Adipocyte (in vitro differentiated cells): Measurements from ENCODE around the gene NKX3-2.

Experiments used
- DNase-seq: peaks from one replicate; pipeline ENCODE4 v3.0.0-alpha.2; 2015; ENCODE audit warnings: low read depth
- H3K27me3 ChIP-seq: replicated peaks from 2 replicates; pipeline ENCODE4 v1.7.0; 2013; ENCODE audit warnings: mild to moderate bottlenecking, low read length, moderate library complexity; ENCODE audit not compliant: control insufficient read depth, insufficient read depth
- H3K36me3 ChIP-seq: 2 replicates; pipeline ENCODE4 v1.7.0; 2013; ENCODE audit warnings: low read length, mild to moderate bottlenecking, moderate library complexity; ENCODE audit not compliant: control insufficient read depth, insufficient read depth, severe bottlenecking
- H3K4me1 ChIP-seq: 2 replicates; pipeline ENCODE4 v1.7.0; 2013; ENCODE audit warnings: mild to moderate bottlenecking, low read length, moderate library complexity; ENCODE audit not compliant: control insufficient read depth, insufficient read depth
- H3K4me3 ChIP-seq: 2 replicates; pipeline ENCODE4 v1.7.0; 2013; ENCODE audit warnings: mild to moderate bottlenecking, low read length, moderate library complexity
- H3K9ac ChIP-seq: 2 replicates; pipeline ENCODE4 v1.7.0; 2013; ENCODE audit warnings: mild to moderate bottlenecking, low read length, moderate library complexity
- H3K9me3 ChIP-seq: 2 replicates; pipeline ENCODE4 v1.7.0; 2013; ENCODE audit warnings: mild to moderate bottlenecking, low read length, moderate library complexity; ENCODE audit not compliant: control insufficient read depth

Gene NKX3-2

DNA sequence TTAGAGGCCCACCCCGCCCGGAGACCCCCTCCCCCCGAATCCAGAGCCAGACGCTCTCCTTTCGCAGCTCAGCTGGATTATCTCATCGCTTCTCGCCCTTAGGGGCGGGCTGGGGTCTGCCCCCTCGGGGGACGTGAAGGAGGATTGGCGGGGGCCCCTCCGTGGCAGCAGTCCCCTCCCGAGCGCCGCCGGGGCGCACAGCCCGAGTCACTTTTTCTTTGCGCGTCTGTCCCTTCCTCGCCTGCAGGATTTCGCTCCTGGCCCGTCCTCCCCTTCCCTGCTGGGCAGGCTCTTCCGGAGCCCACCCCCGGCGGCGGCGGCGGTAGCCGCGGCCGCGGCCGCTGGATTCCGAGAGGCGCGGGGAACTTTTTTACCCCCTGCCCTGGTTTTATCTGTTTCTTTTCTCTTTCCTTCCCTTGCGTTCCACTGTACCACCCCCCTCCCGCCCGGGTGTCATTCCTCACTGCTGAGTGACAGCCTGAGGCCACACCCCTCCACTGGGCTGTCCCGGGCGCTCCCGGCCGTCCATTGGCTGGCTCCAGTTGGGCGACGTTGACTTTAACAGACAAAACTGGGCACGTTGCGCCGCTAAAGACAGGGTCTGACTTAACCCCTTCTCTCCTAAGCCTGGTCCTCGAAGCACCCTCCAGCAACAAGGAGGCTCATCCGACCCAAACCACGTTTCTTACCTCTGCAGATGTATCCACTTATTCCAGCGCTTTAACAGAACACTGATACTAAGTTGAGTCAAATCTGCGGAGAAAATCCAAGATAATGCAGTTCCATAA, 492 bp upstream of the NKX3-2 start:
- peaks cover 14% of the 10 kb centered on the region for H3K4me1 ChIP-seq
- H3K9me3 ChIP-seq, result peaks cover 2% of the 10 kb centered on the region
- H3K27me3 ChIP-seq, result peaks cover 71% of the 10 kb centered on the region
- no peaks in the 10 kb centered on the region for H3K36me3 ChIP-seq
- peak; percentile 79 for DNase-seq
- peak overlapping the region; percentile 77 for H3K9ac ChIP-seq
- H3K4me3 ChIP-seq, result peak overlapping the region; percentile 86

DNA sequence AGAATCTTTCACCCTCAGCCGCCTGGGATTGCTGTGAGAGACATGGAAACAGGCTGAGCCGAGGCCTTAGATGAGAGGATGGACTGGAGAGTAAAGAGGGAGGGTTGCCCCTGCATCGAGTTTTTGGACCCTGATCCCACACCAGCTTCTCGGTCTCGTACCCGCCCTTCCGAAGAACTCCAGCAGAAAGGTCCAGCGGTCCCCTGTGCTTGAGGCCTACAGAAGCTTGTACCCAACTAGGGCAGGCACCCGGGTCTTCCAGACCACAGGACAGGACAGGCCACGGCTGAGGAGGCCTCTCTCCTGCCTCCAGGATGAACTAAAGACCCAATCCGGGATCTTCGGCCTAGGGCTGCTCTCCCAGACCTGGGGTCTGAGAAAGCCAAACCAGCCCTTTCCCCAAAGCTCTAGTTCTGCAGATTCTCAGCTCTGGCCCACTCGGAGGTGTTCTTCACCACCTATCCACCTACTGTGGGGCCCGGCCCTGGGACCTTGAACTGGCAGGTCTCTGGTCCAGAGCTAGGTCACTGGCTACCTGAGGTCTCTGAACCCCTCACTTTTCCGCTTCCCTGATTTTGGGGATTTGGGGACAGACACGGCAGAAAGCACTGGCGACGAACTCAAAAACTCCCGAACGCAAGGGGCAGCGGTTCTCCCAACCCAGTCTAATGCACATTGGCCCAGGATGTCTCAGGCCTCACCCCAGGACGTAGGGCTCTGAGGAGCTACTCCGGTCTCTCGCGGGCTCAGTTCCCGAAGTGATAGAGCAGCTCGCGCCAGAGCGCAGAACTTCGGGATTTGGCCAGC, 1.1 kb downstream of the NKX3-2 start:
- Histone ChIP-seq H3K9me3 (peaks cover 9% of the 10 kb centered on the region), H3K4me1 (peaks cover 13% of the 10 kb centered on the region), H3K36me3 (no peaks in the 10 kb centered on the region), H3K27me3 (peaks cover 71% of the 10 kb centered on the region), H3K4me3 (peak overlapping the region; percentile 86), H3K9ac (peak overlapping the region; percentile 75)
- DNase-seq, result no peak

DNA sequence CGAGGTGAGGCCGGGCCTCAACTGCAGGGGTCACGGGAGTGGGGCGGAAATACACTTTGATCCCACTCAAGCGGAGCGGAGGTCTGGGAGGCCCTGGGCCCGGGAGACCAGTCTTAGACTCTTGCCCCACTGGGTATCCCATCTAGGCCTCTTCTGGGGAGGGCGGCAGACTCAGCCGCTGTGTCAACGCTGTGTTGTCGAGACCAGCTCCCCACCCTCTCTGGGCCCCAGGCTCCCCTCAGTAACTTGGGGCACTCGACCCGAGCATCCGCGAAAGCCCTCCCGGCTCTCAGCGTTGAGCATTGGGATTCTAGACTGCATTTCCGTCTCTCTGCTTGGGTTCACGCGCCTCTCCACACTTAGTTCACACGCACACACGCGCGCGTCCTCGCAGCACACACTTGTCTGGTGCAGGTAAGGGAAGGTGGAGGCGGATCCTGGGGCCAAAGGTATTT, 1.7 kb downstream of the NKX3-2 start:
- Histone ChIP-seq H3K36me3 (no peaks in the 10 kb centered on the region), H3K9ac (no peak overlapping the region), H3K4me3 (peak overlapping the region; percentile 86), H3K27me3 (peaks cover 77% of the 10 kb centered on the region), H3K9me3 (peaks cover 9% of the 10 kb centered on the region), H3K4me1 (peaks cover 13% of the 10 kb centered on the region)
- no peak for DNase-seq

DNA sequence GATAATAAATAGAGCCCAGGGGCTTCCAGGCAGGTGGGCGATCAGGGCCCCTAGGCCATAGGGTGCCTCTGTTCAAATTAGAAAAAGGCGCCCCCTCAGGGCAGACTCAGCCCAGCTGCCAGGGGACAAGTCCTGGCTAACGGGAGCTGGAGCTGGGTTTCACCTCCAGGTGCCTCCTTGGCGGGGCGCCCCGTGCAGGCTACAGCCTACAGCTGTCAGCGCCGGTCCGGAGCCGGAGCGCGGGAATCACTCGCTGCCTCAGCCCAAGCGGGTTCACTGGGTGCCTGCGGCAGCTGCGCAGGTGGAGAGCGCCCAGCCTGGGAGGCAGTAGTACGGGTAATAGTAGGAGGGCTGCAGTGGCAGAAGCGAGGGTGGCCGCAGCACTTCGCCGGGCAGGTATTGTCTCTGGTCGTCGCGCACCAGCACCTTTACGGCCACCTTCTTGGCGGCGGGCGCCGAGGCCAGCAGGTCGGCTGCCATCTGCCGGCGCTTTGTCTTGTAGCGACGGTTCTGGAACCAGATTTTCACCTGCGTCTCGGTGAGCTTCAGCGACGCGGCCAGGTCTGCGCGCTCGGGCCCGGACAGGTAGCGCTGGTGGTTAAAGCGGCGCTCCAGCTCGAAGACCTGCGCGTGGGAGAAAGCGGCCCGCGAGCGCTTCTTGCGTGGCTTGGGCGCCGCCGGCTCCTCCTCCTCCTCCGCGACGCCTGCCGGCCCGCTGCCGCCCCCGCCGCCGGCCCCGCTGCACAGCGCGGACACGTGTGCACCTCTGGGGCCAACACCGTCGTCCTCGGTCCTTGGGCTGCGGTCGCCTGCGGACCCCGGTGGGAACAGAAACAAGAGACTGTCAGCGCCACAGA, 2.4 kb downstream of the NKX3-2 start:
- H3K9me3 ChIP-seq, result peaks cover 15% of the 10 kb centered on the region
- no peak overlapping the region for H3K9ac ChIP-seq
- H3K4me1 ChIP-seq, result peaks cover 13% of the 10 kb centered on the region
- no peaks in the 10 kb centered on the region for H3K36me3 ChIP-seq
- peak overlapping the region; percentile 23 for H3K4me3 ChIP-seq
- no peak for DNase-seq
- peaks cover 80% of the 10 kb centered on the region for H3K27me3 ChIP-seq

DNA sequence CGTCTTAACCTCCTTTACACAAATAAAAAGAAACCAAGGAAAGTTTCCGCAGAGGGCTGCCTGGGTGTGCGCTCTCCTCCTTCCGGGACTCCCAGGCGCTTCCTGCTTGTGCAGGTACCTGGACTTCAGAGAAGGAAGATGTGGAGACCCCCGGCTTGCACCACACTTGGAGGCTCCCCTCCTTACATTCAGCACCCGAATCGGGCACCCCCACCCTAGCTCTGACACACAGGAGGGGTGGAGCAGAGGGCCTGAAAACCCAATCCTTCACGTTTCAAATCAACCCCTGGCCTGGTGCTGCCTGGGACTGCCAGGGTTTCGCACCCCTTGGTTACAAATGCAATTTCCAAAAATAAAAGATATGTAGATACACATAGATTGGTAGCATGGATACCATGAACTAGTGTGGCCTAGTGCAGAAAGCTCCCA, 3.1 kb downstream of the NKX3-2 start:
- H3K4me3 ChIP-seq, result no peak overlapping the region
- H3K9ac ChIP-seq, result no peak overlapping the region
- H3K4me1 ChIP-seq, result peaks cover 13% of the 10 kb centered on the region
- H3K36me3 ChIP-seq, result no peaks in the 10 kb centered on the region
- peaks cover 80% of the 10 kb centered on the region for H3K27me3 ChIP-seq
- DNase-seq, result no peak
- peaks cover 16% of the 10 kb centered on the region for H3K9me3 ChIP-seq

DNA sequence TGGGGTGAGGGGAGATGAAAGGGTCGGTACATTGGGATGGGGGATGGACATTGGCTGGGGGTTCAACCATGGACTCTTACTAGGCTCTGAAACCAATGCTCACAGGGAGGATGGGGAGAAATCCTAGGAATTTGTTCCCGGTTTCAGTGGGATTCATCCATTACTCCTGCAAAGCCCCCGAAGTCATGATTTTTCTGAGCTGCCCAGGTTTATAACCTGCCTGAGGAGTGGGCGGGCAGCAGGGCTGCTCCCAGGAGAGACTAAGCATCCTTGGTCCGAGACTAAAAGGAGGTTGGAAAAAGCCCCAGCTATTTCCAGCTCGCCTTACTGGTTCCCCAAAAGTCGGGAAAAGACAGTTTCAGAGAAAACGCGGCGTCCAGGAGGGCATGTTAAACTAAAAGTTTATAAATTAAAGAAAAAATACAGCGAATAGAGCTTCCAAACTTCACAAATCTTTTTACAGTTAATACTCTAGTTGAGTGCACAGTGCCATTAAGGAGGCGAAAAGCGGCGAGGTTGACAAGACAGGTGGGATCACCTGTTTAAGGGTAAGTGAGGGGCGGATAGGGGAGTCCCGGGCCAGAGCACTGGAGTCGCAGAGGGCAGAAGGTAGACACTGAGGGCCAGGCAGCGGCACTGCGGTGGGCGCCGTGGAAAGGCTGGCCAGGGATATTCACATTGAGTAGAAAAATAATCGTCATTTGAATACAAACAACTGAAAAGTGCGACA, 3.7 kb downstream of the NKX3-2 start:
- peaks cover 16% of the 10 kb centered on the region for H3K9me3 ChIP-seq
- H3K36me3 ChIP-seq, result no peaks in the 10 kb centered on the region
- peaks cover 80% of the 10 kb centered on the region for H3K27me3 ChIP-seq
- no peak overlapping the region for H3K9ac ChIP-seq
- H3K4me3 ChIP-seq, result no peak overlapping the region
- no peak for DNase-seq
- peaks cover 17% of the 10 kb centered on the region for H3K4me1 ChIP-seq

DNA sequence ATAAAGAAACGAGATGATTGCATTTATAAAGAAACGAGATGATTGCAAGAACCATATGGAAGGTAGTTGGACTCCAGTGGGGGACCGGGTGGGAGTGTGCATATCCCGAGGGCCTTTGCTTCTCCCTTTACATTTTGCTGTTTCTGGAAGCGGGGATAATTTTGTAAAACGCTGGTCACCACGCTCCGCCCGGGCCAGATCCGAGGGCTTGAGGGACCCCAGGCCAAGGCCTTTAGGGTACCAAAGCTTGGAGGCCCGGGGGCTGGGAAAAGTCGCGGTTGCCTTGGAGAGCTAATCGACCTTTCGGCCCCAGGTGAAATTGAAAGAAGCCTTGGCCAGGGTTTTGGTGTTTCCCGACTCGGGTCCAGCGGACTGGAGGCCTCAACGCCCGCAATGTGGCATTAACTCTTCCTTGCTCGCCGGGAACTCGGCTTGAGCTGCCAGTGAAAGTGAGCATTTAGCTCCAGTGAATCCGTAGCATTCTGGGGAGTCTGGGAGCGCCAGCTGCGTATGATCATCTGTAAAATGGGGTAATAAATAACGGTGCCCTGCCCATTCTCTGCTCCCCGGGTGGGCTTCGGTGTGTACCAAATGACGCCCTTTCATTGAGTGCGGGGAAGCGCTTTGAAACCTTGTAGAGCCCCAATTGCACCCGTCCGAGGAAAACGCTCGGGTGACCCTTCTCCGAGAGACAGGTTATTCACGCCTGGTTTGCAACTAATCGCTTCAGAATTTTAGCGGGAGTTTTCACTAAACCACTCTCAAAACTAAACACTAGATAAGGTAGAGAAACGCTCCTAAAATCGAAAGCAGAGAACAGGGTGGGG, 4.5 kb downstream of the NKX3-2 start:
- H3K9ac ChIP-seq, result no peak overlapping the region
- peaks cover 16% of the 10 kb centered on the region for H3K9me3 ChIP-seq
- H3K4me1 ChIP-seq, result peaks cover 13% of the 10 kb centered on the region
- DNase-seq, result no peak
- H3K27me3 ChIP-seq, result peaks cover 82% of the 10 kb centered on the region
- H3K36me3 ChIP-seq, result no peaks in the 10 kb centered on the region
- H3K4me3 ChIP-seq, result no peak overlapping the region

DNA sequence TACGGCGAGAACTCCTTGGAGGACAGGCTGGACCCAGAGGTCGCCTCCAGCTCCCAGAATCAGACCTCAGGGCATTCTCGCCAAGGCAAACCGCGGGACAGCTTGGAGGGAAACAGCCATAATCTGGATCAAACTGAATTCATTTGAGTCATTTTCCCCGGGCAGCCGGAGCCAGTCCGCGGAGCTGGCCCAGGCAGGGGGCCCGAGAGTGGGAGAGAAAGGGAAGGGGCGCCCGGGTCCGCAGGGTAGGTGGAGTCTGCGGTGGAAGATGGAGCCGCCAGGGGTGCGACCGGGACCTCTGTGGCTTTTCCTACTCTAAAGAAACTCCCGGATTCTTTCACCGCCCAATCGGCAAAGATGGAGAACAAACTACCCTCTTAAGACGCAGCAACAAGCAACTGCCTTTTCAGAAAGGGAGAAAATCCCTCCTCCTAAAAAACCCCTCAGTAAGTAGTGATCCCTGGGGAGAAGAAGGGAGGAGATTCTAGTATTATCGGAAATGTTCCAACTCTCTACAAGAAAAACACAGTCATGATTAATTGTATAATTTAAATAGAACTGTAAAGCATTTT, 5.2 kb downstream of the NKX3-2 start:
- no peak for DNase-seq
- Histone ChIP-seq H3K36me3 (no peaks in the 10 kb centered on the region), H3K4me1 (peaks cover 13% of the 10 kb centered on the region), H3K9ac (no peak overlapping the region), H3K4me3 (peak overlapping the region; percentile 58), H3K9me3 (peaks cover 16% of the 10 kb centered on the region), H3K27me3 (peaks cover 89% of the 10 kb centered on the region)

DNA sequence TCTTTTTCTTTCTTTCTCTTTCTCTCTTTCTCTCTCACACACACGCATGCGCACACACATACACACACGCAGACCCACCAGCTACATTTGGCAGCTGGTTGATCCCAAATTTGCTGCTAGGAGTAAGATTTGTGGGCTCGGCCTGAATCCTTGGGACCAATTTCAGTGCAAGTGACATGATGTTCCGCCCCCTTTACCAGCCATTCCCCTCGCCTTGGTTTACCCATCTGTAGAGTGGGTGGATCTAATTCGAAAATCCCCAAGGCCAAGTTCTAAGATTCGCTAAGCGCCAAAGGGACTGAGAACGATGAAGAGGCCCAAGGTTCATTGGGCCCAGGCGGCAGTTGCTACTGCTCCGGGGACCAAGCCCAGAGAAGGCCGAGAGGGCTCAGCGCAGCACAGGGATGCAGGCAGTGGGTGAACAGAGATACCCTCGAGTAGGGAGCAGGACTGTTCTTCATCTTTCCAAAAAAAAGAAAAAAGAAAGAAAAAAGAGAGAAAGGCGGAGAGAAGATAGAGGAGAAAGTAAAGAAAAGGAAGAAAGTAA, 5.8 kb downstream of the NKX3-2 start:
- Histone ChIP-seq H3K4me1 (peaks cover 13% of the 10 kb centered on the region), H3K9me3 (peaks cover 16% of the 10 kb centered on the region), H3K27me3 (peaks cover 93% of the 10 kb centered on the region), H3K9ac (no peak overlapping the region), H3K4me3 (peak overlapping the region; percentile 58), H3K36me3 (no peaks in the 10 kb centered on the region)
- no peak for DNase-seq
